GM12801 (cell line): ENCODE results near the gene ATP9B.

Experiments
- TF ChIP-seq, protein P1 (sequence below): IDR thresholded peaks from one replicate; pipeline ENCODE4 v1.5.1; 2011; ENCODE audit warnings: control low read depth; ENCODE audit not compliant: insufficient read length; ENCODE audit errors: extremely low read depth

The ATP9B gene

DNA sequence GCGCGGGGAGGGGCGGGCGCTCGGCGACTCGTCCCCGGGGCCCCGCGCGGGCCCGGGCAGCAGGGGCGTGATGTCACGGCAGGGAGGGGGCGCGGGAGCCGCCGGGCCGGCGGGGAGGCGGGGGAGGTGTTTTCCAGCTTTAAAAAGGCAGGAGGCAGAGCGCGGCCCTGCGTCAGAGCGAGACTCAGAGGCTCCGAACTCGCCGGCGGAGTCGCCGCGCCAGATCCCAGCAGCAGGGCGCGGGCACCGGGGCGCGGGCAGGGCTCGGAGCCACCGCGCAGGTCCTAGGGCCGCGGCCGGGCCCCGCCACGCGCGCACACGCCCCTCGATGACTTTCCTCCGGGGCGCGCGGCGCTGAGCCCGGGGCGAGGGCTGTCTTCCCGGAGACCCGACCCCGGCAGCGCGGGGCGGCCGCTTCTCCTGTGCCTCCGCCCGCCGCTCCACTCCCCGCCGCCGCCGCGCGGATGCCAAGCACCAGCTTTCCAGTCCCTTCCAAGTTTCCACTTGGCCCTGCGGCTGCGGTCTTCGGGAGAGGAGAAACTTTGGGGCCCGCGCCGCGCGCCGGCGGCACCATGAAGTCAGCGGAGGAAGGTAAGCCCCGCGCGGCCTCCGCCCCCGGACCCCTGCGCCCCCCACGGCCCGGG is 326.7 kb downstream of the ATP9B start, which contains the start of gene NFATC1:
NFATC1 (plus strand) TSS at position 170 of the 644 bp plus-strand sequence; CDS start at position 465, 295 bp downstream.
- TF ChIP-seq, protein P1, sequence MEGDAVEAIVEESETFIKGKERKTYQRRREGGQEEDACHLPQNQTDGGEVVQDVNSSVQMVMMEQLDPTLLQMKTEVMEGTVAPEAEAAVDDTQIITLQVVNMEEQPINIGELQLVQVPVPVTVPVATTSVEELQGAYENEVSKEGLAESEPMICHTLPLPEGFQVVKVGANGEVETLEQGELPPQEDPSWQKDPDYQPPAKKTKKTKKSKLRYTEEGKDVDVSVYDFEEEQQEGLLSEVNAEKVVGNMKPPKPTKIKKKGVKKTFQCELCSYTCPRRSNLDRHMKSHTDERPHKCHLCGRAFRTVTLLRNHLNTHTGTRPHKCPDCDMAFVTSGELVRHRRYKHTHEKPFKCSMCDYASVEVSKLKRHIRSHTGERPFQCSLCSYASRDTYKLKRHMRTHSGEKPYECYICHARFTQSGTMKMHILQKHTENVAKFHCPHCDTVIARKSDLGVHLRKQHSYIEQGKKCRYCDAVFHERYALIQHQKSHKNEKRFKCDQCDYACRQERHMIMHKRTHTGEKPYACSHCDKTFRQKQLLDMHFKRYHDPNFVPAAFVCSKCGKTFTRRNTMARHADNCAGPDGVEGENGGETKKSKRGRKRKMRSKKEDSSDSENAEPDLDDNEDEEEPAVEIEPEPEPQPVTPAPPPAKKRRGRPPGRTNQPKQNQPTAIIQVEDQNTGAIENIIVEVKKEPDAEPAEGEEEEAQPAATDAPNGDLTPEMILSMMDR, result no peak

DNA sequence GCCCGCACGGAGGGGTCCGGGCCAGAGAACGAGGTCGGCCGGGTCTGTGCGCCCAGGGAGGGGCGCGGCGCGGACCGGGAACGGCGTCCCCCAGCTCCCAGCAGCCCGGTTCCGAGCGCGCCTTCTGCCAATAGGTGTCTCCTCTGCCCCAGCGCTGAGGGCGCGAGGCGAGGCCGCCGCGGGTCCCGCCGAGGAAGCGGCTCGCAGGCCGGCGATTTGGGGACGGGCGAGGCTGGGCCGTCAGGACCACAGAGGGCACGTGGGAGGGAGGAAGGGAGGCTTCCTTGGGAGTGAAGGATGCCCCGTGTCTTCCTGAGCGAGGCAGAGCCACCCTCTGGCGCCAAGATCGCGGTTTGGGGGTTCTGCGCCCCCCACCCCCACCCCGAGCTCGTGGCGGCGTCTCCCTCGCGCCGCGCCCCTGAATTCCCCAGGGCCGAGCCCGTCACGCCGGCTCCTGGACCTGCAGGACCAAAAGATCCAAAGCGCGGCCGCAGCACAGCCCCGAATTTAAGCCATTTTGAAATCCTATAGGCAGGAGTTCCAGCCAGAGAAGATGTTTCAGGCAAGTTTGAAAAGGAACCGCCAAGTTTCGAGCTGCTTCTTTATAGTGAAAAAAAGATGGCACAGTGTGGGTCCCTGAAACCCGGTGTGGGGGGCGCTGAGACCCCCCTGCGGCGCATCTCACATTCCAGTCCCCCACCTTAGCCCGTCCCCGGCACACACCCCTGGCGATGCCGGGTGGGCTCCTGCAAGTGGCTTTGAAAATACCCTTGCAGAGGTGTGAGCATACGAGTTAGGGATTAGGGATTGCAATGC is 327.4 kb downstream of the ATP9B start:
- TF ChIP-seq, protein P1, result no peak

DNA sequence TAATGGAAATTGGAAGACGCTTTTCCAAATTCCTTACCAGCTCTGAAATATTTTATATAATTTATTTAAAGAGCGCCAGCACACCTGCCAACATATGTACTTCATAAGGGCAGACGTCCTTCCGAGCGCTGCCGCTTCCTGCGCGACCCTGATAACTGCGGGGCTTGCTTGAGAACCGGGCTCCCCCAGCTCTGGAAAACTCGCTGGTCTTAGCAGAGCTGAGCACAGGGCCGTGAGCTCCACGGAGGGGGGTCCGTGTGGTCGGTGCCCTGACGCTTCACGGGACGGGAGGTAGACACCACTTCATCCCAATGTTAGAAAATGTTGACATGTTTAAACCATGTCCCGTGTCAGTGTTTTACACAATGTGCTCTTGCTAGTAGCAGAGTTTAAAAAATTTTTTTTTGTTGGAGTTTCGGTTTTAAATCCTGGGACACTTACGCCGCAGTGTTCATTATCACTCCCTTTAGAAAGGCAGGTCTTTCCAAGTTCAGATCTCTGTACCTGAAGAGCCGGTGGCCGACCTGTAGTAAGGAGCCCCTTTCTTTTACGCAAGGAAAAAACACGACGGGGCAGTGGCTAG is 328.1 kb downstream of the ATP9B start:
- TF ChIP-seq, protein P1, result no peak

GRCh38 chr18:79397830-79398761 is 328.9 kb downstream of the ATP9B start:
- TF ChIP-seq, protein P1, result no peak

DNA sequence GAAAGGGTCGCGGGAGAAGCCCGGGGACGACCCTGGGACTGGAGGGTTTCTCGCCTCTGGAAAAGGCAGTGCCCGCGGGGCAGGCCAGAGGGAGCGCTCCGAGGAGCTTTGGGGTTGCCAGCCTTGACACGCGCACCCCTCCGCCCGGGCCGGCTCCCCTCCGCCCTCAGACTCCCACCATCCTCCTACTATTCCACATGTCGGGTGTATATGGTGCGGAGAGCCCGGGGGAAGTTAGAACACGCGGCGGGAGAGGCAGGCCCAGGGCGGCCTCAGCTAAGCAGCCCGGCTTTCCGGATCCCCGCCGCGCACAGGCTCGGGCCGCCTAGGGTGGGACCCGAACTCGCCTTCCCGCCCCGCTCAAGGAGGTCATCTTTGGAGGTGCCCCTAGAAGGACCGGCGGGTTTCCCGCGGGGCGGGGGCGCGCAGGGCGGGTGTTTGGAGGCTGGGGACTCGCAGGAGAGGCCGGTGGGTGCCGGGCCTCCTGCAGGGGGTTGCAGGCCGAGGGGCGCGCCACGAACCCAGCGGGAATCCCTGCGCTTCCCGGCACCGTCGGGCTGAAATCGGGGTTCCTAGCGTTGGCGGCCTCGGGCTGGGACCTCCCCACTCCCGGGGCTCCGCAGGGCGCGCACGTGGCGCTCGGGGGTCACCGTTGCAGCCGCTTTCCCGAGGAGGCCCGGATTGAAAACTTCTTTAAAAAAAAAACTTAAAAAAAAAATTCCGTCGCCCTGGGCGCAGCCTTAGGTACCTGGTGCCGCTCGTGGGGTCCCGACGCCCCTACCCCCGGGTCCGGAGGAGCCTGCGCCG is 330.3 kb downstream of the ATP9B start:
- TF ChIP-seq, protein P1, result no peak

DNA sequence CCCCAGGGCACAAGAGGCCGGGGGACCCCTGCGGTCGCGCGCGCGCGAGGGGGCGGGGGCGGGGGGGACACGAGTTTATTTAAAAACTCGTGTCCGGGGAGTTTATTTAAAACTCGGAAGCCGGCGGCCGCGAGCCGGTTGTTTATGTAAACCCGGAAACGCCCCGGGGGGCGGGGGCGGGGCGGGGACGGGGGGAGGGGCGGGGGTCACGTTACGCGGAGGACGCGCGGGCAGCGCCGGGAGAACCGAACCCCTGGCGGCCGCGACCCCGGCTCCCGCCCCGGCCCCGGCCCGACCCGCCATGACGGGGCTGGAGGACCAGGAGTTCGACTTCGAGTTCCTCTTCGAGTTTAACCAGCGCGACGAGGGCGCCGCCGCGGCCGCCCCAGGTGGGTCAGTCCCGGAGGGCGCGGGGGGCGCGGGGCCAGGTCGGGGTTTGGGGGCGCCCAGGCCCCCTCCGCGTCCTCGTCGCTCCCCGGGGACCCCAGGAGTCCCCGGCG is 330.9 kb downstream of the ATP9B start:
- TF ChIP-seq, protein P1, result no peak
